ENCODE measurements around the gene PFN1.

DNA sequence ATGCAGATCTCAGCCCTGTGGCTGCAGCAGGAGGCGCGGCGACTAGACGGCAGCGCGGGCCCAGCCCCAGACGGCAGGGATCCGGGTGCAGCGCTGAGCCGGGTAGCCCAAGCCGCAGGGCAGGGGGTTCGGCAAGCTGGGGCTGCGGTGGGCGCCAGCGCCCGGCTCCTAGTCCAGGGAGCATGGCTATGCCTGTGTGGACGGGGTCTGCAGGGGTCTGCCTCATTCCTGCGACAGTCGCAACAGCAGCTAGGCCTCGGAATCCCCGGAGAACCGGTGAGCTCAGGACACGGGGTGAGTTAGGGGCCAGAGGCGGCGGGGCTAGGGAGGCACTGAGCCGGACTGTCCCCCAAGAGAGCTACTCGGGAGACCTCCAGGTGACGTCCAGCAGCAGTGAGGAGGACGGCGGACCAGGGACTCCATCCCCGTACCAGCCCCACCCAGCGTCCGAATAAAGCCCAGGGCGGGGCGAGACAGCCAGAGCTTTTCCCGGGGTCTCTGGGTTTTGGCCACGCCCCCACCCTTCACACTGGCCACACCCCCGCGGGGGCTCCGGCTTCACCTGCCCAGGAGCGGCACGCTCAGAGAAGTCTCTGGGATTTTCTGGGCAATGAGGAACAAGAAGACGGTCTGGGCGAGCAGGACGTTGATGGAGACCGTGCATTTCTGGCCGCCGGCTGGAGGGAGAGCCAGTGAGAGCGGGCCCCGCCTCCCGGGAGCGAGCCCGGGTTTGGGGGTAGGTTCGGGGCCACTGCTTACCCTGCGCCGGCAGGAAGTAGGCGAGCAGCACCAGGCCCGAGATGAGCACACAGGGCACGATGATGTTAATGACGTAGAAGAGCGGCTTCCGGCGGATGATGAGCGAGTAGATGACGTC lies 47.9 kb downstream of the PFN1 start:
- TF ChIP-seq, protein P1, sequence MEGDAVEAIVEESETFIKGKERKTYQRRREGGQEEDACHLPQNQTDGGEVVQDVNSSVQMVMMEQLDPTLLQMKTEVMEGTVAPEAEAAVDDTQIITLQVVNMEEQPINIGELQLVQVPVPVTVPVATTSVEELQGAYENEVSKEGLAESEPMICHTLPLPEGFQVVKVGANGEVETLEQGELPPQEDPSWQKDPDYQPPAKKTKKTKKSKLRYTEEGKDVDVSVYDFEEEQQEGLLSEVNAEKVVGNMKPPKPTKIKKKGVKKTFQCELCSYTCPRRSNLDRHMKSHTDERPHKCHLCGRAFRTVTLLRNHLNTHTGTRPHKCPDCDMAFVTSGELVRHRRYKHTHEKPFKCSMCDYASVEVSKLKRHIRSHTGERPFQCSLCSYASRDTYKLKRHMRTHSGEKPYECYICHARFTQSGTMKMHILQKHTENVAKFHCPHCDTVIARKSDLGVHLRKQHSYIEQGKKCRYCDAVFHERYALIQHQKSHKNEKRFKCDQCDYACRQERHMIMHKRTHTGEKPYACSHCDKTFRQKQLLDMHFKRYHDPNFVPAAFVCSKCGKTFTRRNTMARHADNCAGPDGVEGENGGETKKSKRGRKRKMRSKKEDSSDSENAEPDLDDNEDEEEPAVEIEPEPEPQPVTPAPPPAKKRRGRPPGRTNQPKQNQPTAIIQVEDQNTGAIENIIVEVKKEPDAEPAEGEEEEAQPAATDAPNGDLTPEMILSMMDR (IDR thresholded peaks at IDR 0.05): no peak
- TF ChIP-seq EP300 (IDR thresholded peaks at IDR 0.05) (no peak), POLR2A (IDR thresholded peaks at IDR 0.05) (no peak), POLR2AphosphoS5 (IDR thresholded peaks at IDR 0.05) (no peak)
